SK-N-DZ (cell line): Measurements from ENCODE around the gene NCSTN.

Experiments
- DNase-seq: peaks from one replicate; pipeline ENCODE4 v3.0.0-alpha.2; 2015; ENCODE audit warnings: low spot score

NCSTN gene

DNA sequence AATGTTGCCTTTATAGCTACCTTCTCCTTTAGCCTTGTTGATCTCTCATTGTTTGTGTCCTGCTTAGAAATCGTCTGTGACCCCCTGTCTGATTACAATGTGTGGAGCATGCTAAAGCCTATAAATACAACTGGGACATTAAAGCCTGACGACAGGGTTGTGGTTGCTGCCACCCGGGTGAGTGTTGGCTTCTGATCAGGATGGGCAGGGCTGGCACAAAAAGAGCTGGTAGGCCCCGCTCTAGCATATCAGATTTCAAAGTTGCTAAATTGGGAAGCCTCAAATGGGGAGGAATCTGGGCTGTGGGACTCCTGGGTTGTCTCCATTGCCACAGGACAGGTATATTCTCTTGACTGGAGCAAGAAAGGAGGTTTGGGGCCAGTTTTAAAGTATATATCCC lies 8.4 kb downstream of the NCSTN start:
- DNase-seq, result no peak

DNA sequence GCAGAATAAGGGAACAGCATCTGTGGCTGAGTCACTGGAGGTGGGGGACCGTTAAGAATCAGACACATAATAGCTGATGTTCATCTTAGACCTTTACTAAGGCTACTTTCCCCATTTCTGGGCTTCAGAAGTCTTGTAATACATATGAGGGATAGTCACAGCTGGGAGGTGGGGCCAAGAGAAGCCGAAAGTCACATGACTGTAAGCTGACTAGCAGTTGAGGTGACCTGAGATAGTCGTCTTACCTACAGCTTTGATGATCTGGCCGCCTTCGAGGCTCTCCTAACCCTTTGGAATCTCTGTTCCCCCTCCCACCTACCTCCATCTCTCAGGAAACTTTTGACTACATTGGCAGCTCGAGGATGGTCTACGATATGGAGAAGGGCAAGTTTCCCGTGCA lies 9.4 kb downstream of the NCSTN start:
- DNase-seq, result no peak

DNA sequence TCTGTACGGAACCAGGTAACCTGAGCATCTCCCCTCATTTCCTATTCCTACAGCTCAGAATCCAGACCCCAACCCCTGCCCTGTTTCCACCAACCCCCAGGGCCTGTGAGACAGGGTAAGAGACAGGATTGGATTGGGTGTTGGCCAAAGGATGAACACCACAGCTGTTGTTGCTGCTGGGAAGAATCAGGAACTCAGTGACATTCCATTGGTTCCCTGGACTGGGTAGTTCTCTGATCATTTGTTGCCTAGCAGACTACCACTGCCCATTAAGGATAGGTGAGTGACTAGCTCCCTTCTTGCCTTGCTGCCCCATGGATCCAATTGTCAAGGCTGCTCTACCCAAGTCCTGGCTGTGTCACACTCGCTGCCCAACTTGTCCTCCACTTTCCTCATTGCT lies 10.0 kb downstream of the NCSTN start:
- no peak for DNase-seq

DNA sequence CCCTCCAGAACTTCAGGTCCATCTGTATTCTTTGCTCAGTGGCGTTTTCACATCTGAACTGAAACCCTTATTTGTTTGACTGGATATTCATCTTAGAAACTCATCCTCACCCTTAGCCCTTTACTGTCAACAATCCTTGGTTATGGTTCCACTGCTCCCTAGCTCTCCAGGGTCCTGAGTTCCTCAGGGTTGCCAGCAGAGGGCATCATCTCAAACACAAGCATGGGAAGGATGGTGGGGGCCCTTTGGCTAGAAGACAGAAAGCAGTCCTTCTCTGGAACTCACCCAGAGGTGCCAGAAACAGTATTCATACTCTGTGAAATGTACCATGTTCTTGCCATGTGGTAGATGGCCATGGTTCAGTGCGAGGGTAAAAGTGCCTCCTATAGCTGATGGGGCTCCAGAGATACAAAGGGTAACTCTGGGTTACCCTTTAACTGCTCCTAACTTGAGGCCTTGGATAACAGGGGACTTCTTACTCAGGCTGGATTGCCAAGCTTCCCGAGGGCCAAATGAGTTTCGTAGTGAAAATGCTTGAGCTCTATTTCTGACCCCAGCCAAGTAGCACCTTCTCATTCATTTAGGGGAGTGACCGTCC lies 11.3 kb downstream of the NCSTN start:
- DNase-seq, result peak; percentile 18

DNA sequence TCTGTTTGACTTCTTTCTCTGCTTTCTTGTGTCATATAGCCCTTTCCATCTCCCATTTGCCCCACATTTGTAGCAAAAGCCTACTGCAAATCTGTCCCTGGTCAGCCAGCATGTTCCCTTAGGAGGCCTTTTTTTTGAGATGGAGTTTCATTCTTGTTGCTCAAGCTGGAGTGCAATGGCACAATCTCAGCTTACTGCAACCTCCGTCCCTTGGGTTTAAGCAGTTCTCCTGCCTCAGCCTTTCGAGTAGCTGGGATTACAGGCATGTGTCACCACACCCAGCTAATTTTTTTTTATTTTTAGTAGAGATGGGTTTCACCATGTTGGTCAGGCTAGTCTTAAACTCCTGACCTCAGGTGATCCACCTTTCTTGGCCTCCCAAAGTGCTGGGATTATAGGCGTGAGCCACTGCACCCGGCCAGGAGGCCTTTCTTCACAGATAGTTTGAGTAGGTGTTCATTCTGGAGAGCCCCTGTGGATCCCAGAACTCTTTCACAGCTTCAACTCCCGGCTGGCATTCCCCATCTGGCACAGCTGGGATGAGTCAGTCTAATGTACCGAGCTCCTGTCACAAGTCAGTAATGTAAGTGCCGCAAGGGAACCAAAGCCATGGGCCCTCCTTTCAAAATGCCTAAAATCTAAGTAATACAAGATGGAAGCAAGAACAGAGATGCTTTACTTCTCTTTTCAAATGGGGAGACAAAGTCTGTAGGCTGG lies 14.3 kb downstream of the NCSTN start:
- no peak for DNase-seq

DNA sequence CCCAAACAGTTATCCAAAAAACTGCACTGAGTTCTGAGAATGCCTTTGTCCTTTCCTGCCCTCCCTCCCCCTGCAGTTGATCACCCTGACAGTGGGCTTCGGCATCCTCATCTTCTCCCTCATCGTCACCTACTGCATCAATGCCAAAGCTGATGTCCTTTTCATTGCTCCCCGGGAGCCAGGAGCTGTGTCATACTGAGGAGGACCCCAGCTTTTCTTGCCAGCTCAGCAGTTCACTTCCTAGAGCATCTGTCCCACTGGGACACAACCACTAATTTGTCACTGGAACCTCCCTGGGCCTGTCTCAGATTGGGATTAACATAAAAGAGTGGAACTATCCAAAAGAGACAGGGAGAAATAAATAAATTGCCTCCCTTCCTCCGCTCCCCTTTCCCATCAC lies 14.9 kb downstream of the NCSTN start:
- no peak for DNase-seq

DNA sequence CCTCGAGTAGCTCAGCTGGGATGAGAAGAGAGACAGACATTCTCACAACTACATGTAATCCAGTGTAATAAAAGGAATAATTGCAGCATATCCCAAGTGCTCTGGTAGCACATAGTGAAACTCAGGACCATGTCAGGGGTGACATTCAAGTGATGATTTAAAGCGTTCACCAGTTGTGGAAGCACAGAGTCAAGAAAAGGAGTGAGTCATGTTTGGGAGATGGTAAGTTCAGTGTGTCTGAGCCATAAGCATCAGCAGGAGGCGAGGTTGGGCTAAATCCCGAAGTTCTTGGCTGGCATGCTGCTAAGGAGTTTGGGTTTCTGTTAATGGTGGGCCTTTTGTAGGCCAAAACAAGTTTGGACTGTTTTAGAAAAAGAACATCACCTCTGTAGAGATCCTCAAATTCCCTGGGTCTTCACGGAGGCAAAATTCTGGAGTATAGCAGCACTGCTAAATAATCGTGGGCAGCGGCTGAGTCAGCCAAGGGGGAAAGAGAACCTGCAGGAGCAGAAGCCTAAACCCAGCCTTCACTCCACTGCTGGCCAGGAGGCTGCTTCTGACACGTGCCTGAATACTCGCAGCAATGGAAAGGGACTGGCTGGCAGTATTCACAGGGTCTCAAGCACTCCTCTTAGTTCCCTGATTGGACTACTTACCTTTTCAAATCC lies 16.5 kb downstream of the NCSTN start:
- DNase-seq, result no peak

DNA sequence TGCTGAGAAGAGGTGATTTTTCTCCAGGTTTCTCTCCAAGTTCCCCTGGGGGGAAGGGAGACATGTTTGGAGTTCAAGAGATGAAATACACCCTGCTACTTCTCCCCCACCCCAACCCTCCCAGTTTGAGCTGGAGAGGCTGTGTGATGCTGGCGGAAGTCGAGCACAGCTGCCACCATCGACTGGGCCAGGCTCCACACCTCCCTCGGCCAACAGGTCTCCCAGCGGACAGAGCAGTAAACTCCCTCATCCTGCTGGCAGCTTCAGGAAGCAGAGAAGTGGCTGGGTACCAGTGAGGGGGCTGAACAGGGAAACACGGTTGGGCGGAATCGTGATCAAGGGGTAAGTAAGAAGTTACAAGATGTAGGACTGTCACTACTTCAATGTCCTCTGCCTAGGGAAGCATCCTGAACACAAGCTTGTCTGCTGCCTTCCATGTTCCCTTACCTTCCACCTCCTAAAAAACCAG lies 17.1 kb downstream of the NCSTN start:
- DNase-seq, result no peak

DNA sequence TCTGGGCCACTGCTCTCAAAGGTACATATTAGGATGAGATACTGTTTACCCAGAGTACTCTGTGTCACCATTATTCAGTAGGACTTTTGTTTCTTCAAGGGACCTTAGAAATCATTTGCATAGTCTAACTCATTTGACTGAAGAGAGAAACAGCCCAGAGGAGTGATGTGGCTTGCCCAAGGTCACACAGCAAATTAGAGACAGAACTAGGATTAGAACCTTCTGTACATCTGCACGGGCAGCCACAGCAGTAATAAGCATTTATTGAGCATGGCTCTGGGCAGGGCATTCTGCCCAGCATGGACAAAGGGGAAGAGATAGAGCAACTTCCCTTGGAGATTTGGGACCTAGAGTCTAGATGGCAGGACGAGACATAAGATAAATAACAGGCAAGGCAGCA lies 18.0 kb downstream of the NCSTN start:
- DNase-seq, result no peak

DNA sequence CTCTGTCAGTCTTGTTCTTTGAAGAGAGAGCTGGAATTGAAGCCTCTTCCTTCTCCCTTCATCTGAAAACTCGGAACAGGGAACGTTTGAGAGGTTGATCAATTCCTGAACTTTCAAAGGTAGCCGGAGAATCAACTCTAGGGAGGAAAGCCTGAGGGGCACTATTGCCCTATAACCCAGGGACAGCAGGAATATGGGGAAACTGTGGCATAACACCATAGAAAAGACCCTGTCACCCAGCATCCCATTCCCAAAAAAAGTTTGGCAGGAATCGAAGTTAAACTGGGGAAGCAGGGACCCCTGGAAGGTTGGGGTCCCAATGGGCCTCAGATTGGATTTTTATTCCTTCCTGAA lies 18.6 kb downstream of the NCSTN start:
- DNase-seq, result no peak

DNA sequence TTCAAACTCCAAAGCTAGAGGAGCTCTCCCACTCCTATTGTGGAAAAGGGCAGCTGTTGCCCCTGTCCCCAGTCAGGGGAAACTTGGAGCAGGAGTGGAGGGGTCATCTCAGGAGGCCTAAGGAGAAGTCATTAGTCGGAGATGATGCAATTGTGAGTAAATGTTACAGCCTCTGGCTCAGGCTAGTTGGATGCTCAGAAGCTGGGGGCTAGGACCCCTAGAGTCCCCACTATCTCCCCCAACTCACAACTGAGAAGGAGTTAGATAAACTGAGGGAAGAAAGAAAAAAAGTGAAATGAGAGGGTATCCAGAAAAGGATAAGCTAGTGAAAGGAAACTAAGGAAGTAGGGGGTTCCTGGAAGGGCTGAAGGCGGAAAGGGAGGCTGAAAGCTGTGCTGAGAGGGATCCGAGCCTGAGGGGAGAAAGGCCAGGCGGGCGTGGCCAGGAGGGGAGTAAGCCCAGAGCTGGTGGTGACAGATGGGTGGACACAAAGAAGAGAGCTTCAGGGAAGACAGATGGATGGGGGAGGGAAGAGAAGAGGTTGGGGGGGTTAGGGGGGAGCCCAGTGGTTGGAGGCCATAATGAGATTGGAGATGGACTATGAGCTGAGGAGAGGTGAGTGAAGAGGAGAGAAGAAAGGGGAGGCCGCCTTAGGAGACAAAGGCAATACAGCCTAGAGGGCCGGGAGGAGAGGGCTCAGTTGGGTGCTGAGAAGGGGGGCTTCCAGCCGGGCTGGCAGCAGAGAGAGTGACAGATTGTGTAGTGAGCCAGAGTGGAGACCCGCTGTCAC lies 19.2 kb downstream of the NCSTN start:
- peak; percentile 69 for DNase-seq

DNA sequence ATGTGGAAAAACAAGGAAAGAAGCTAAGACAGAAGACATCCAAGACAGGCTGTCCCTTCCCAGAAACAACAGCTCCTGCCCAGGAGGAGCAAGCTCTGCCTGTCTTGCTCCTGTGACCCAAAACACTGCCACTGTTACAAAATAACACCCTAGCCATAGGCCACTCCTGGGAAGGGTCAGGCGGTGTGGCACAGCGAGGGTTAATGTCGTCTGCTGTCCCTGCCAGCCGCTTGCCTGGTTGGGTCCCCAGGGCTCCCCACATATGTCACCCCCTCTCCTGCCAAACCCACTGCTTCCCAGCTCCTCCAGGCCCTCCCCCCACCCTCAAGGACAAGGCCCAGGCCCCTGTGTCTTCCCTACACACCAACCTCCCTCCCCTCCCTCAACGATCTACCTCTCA lies 19.8 kb downstream of the NCSTN start:
- DNase-seq, result no peak

DNA sequence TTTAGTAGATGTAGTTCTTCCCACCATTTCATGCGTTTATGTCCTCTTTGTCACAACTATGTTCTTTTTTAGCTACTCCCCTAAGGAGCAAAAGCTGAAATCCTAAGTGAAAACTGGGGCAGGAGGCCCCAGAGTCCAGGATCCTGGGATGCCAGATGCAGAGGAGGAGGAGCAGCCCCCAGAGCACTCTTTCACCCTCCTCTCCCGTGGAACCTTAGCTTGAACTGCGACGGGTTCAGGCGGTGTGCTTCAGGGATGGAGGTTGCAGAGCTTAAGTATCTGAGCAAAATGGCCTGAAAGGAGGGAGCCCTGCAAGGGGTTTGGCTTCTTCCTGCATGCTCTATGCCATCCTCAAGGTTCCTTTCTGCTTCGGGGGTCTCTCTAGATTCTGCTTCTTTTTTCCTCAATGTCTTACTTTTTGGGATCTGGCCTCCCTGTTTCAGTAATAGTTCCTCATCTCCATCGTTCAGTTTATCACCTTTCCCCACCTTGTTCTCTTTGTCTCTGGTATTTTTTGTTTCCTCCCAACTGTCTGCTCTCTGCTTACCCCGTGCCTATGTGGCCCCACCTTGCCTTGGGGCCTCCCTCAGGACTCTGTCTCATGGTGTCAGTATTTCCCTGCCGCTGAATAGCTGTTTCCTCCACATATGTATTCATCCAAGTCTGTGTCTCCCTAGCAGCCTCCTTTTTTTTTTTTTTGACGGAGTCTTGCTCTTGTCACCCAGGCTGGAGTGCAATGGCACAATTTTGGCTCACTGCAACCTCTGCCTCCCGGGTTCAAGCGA lies 21.0 kb downstream of the NCSTN start:
- DNase-seq, result no peak

DNA sequence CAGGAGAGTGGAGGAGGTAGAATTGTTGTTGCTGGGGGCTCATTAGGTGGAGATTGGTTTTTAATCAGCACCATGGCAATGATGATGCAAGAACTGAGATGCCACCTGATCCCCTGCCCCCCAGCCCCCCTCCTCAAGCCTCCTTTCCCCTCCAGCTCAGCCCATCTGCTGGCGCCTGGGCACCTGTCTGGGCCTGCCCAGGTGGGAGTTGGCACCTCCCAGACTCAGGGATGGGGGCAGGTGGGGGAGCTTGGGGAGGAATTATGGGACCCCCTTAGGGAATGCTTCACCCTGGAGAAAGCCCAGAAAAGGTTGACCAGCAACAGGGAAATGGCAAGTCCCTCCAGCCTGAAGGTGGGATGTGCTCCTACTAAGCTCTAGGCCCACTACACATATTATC lies 22.1 kb downstream of the NCSTN start:
- no peak for DNase-seq

DNA sequence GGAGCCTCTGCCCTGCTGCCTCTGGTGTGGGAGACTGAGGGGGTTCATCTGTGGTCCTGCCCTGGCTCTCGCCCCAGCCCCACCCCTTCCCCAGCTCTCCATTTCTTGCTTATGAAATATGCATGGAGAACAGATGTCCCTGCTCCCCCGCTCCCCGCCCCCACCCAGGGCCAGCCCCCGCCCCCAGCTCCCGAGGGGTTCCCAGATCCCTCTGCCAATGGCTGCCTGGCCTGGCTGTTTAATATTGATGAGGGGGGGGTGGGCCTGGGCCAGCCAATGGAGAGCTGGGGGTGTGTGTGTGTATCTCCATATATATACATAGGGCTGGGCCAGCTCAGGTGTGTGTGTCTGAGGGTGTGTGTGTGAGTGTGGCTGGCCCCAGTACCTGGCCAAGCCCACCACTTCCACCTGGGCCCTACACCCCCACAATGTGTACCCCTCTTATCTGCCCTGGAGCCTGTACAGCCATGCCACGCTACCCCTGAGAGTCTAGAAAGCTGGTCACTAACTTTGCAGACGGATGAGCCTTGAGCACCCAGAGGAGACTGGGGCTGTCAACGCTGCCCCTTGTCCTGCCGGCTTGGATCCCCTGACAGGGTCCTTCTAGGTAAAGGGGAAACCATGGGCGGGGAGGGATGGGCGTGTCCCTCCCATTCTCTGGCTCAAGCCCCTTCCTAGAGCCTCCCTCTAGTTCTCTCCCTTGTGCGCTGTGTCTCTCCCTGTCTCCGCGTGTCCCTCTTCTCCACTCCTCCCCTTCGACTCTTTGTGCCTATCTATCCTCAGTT lies 23.7 kb downstream of the NCSTN start, which contains the start of gene NHLH1:
Gene NHLH1 (plus strand): TSS at position 341 of the 785 bp plus-strand sequence. CDS start 3,661 bp downstream, outside the sequence.
- DNase-seq, result no peak

DNA sequence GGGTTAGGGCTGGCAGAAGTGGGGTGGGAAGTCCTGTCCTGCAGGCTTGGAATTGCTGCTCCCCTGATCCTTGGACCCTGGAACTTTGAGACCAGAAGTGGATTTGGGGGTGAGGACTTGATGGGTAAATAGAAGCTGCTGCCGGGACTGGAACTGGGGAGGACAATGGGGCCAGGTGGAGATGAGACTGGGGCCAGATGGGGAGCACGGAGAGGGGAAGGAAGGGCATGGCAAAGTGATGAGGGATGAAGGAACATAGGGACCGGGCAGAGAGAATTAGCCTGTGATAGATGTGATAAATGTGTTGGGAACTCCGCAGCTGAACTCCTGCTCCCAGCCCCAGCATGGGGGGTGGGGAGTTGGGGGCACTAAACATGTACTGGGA lies 24.3 kb downstream of the NCSTN start:
- no peak for DNase-seq

DNA sequence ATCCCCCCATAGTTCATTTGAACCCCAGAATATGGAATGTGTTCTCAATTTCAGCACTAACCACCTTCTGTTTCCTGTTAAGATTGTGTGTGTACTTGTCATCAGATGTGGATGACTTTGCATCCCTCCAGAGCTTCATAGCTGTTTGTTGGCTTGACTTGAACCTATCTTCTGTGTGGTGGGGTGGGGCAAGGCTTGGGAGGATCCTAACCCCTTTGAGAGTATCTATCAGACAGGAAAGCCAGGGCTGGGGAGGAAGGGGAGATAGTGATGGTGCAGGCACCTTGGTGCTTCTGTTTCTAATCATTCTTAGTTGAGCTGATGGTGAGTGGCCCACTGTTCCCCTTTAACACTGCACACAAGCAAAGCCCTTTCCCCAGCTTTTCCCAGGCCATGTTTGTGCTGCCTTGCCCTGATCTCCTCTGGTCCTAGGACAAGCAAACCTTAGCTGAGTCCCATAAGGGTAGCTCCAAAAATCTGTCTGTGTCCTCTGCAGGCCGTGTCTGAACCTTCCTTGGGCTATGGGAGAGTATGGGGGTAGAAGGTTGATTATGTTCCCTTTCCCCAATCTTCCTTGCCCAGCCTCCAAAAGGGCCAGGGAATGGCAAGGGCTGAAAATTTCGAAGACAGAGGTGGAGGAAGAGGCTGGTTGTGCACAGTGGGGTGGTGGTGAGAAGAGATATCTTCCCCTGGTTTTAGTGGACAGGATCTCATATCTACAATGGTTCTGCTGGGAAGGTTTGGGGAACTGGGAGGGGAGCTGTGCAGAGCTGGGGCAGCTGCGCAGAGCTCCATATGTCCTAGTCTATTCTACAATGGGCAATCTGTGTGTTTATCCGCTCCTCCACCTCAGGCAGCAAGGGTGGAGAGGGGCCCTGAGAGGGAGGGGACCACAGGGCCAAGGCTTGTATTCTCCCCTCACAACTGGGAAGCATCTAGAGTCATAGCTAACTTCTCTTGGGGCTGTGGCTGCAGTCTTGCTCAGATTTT lies 25.0 kb downstream of the NCSTN start:
- no peak for DNase-seq

DNA sequence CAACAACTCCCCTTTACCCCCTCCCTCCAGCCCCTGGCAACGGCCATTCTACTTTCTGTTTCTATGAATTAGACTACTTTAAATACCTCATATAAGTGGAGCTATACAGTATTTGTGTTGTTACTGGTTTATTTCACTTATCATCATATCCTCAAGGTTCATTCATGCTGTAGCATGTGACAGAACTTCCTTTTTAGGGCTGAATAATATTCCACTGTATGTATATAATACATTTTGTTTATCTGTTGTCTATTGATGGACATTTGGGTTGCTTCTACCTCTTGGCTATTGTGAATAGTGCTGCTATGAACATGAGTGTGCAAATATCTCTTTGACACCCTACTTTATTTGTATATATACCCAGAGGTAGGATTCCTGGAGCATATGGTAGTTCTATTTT lies 25.9 kb downstream of the NCSTN start:
- DNase-seq, result no peak
